Gastroesophageal sphincter (tissue), 4 donors: ENCODE data around the gene RNLS. TPM values are rescaled to one million over a fixed set of nuclear protein-coding genes. Genes with fewer than 3 reads are reported as not detected.

Experiments
- ATAC-seq: fragments of 150-250 bp; one replicate; pipeline ENCODE4 v1.9.1; 2016; ENCODE audit warnings: mild to moderate bottlenecking, moderate library complexity
- H3K27ac ChIP-seq, 4 donors: fragments of 200-600 bp; sonication (generic) in 3 of 4; 1 replicate in 3 of 4; 2 replicates in 1 of 4; pipeline ENCODE4 v1.5.1; 2016 to 2019
- H3K27me3 ChIP-seq: fragments of 200-600 bp; sonication (generic); one replicate; pipeline ENCODE4 v1.5.1; 2019
- H3K36me3 ChIP-seq, 2 donors: fragments of 200-600 bp; sonication (generic); one replicate each; pipeline ENCODE4 v1.5.1; 2019; ENCODE audit warnings: control low read depth in 1 of 2
- H3K4me1 ChIP-seq, 3 donors: fragments of 200-600 bp; sonication (generic); 1 replicate in 2 of 3; 2 replicates in 1 of 3; pipeline ENCODE4 v1.5.1; 2016 to 2019; ENCODE audit warnings: control low read depth in 2 of 3
- H3K4me3 ChIP-seq, 2 donors: fragments of 200-600 bp; sonication (generic); one replicate each; pipeline ENCODE4 v1.5.1; 2019; ENCODE audit warnings: mild to moderate bottlenecking in 1 of 2, moderate library complexity in 1 of 2
- H3K9me3 ChIP-seq, 3 donors: fragments of 200-600 bp; sonication (generic); one replicate each; pipeline ENCODE4 v1.5.1; 2017 to 2019; ENCODE audit warnings: control low read depth in 2 of 3
- EP300 ChIP-seq: sonication (generic); formaldehyde crosslinking; IDR thresholded peaks from one replicate; pipeline ENCODE4 v1.6.1; 2017; ENCODE audit warnings: antibody characterized with exemption, mild to moderate bottlenecking
- POLR2A ChIP-seq, 2 donors: fragments of 450-650 bp; IDR thresholded peaks; one replicate each; pipeline ENCODE4 v1.6.1; 2017; ENCODE audit warnings: antibody characterized with exemption in 2 of 2, mild to moderate bottlenecking in 2 of 2, moderate library complexity in 1 of 2
- POLR2AphosphoS5 ChIP-seq: sonication (generic); formaldehyde crosslinking; IDR thresholded peaks from one replicate; pipeline ENCODE4 v1.6.1; 2017; ENCODE audit warnings: antibody characterized with exemption
- WGBS, 2 donors: methylation state at CpG; one replicate each; pipeline ENCODE4 v1.1.5; 2018; ENCODE audit warnings: low coverage in 1 of 2; 5-methylcytosine and 5-hydroxymethylcytosine counted together
- total RNA-seq, 4 donors: library from RNA; depleted of rRNA; stranded (reverse); fragments of >200 nt; gene quantifications; one replicate each; pipeline ENCODE4 v1.1.0, GENCODE V29; 2016
- TF ChIP-seq, protein P1 (sequence below), 4 experiments: fragments of 200-600 bp in 2 of 4; fragments of 450-650 bp in 2 of 4; sonication (generic) in 1 of 4; IDR thresholded peaks; one replicate each; pipeline ENCODE4 v1.5.1; 2017 to 2019; ENCODE audit warnings: antibody characterized with exemption in 4 of 4, mild to moderate bottlenecking in 2 of 4, moderate library complexity in 2 of 4

Gene RNLS
- total RNA-seq, 4 donors from 2014 or later = 9.4 to 25.1 (median 15.3) TPM

DNA sequence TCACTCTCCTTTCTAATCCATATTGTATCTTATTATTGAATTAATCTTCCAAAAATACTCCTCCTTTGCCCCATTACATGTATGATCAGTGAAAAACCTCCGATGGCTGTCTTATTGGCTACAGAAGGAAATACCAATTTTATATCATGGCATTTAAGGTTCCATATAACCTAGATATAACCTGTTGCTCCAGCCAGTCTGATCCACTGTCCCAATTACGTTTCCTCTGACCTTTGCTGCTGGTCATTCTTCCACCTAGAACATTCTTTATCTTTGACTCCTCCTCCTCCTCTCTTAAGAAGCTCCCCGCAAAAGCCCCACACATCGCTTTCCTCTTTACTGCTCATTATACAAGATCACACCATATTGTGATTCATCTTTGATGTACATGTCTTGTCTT lies 161.5 kb downstream of the RNLS start:
- no peak overlapping the region for H3K27ac ChIP-seq
- TF ChIP-seq POLR2A (IDR thresholded peaks at IDR 0.05) (no peak), POLR2AphosphoS5 (no peak), EP300 (no peak)
- TF ChIP-seq, protein P1, sequence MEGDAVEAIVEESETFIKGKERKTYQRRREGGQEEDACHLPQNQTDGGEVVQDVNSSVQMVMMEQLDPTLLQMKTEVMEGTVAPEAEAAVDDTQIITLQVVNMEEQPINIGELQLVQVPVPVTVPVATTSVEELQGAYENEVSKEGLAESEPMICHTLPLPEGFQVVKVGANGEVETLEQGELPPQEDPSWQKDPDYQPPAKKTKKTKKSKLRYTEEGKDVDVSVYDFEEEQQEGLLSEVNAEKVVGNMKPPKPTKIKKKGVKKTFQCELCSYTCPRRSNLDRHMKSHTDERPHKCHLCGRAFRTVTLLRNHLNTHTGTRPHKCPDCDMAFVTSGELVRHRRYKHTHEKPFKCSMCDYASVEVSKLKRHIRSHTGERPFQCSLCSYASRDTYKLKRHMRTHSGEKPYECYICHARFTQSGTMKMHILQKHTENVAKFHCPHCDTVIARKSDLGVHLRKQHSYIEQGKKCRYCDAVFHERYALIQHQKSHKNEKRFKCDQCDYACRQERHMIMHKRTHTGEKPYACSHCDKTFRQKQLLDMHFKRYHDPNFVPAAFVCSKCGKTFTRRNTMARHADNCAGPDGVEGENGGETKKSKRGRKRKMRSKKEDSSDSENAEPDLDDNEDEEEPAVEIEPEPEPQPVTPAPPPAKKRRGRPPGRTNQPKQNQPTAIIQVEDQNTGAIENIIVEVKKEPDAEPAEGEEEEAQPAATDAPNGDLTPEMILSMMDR (IDR thresholded peaks at IDR 0.05) = no peak
- peaks cover 0 to 4% (median 0%) of the 10 kb centered on the region in 3 donors for H3K4me1 ChIP-seq
- H3K4me3 ChIP-seq = no peak overlapping the region
- ATAC-seq = no peak
- no peaks in the 10 kb centered on the region for H3K27me3 ChIP-seq
- 93 to 97% methylated on average over 4 of the region's 4 CpGs for whole genome bisulfite sequencing, 2 donors
- no peaks in the 10 kb centered on the region for H3K9me3 ChIP-seq
- no peaks in the 10 kb centered on the region for H3K36me3 ChIP-seq

DNA sequence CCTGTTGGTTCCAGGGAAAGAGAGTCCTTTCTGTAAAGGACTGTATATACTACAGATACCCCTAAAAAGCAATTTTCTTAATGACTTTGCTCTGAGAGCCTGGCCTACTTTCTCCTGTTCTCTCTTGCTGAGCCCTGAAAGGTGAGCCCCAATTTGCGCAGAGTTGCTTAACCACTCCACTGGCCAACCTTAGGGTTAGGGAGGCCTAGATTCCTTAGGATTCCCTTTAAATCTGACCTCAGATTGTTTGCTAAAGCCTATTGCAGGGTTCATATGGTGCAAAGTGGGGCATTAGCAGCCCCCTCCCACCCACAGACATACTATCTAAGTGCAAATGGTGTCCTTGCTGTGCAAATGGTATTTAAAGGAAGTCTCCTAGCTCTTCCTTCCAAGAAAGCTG lies 164.2 kb downstream of the RNLS start:
- Histone ChIP-seq H3K4me1 (peaks cover 0 to 4% (median 0%) of the 10 kb centered on the region in 3 donors), H3K9me3 (no peaks in the 10 kb centered on the region), H3K27me3 (no peaks in the 10 kb centered on the region), H3K27ac (no peak overlapping the region), H3K36me3 (no peaks in the 10 kb centered on the region), H3K4me3 (no peak overlapping the region)
- ATAC-seq = no peak
- WGBS, 2 donors = 100% methylated on average over 1 of the region's 1 CpG
- TF ChIP-seq POLR2A (IDR thresholded peaks at IDR 0.05) = no peak
- TF ChIP-seq, protein P1 (IDR thresholded peaks at IDR 0.05) = no peak
- no peak for TF ChIP-seq EP300

DNA sequence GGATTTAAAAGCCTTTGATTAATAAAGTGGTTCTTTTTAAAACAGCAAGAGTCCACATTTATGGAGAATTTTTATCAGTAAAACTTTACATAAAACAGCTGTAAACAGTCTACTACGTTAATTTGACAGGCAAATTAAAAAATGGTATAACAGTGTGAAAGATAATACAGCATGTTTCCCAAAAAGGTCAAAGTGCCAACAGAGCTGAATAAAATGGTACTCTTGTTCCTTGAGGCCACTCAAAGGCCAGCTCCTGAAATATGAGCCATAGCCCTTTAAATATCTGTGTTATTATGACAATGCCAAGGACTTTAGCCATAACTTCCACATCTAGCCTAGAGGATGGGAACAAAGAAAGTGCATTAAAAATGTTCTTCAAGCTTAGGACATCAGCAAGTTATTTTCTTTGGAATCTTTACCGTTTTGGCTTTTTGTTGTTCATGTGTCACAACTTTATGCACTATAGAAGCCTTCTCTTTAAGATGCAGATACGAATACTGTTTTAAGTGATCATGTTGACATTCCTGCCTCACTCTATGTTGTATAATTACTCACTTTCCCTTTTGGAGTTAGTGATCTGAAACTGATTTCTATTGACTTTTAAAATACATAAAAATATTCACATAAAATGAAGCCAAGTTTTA lies 165.6 kb downstream of the RNLS start:
- Histone ChIP-seq H3K36me3 (no peaks in the 10 kb centered on the region), H3K9me3 (no peaks in the 10 kb centered on the region), H3K27ac (no peak overlapping the region), H3K4me3 (no peak overlapping the region), H3K27me3 (no peaks in the 10 kb centered on the region), H3K4me1 (peaks cover 0 to 4% (median 0%) of the 10 kb centered on the region in 3 donors)
- TF ChIP-seq POLR2A (IDR thresholded peaks at IDR 0.05) (no peak), POLR2AphosphoS5 (no peak), EP300 (no peak)
- TF ChIP-seq, protein P1 (IDR thresholded peaks at IDR 0.05) = no peak
- WGBS, 2 donors = 8 to 13% methylated on average over 3 of the region's 3 CpGs
- no peak for ATAC-seq

DNA sequence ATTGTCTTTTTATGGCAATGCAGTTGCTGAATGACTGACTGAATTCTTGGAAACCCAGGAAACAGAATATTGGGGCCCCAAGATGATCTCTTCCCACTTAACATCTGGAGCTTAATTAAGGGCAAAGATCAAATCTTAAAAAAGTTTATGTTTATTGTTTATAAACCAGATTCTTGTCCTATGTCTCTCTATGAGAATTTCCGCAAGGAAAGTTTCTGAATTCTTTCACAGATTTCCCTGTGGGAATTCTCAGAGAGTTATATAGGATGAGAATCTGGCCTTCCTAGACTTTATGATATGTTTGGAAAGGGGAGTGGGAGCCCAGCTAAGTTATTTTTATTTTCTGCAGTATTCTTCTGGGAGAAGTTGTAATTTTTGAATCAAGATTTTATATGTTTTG lies 166.3 kb downstream of the RNLS start:
- TF ChIP-seq POLR2A (IDR thresholded peaks at IDR 0.05) (no peak), POLR2AphosphoS5 (no peak), EP300 (no peak)
- TF ChIP-seq, protein P1 (IDR thresholded peaks at IDR 0.05) = no peak
- ATAC-seq = no peak
- 93 to 100% methylated on average over 1 of the region's 1 CpG for WGBS, 2 donors
- H3K27me3 ChIP-seq = no peaks in the 10 kb centered on the region
- no peaks in the 10 kb centered on the region for H3K9me3 ChIP-seq
- H3K27ac ChIP-seq = no peak overlapping the region
- H3K36me3 ChIP-seq = no peaks in the 10 kb centered on the region
- no peak overlapping the region for H3K4me3 ChIP-seq
- peaks cover 0 to 4% (median 0%) of the 10 kb centered on the region in 3 donors for H3K4me1 ChIP-seq

DNA sequence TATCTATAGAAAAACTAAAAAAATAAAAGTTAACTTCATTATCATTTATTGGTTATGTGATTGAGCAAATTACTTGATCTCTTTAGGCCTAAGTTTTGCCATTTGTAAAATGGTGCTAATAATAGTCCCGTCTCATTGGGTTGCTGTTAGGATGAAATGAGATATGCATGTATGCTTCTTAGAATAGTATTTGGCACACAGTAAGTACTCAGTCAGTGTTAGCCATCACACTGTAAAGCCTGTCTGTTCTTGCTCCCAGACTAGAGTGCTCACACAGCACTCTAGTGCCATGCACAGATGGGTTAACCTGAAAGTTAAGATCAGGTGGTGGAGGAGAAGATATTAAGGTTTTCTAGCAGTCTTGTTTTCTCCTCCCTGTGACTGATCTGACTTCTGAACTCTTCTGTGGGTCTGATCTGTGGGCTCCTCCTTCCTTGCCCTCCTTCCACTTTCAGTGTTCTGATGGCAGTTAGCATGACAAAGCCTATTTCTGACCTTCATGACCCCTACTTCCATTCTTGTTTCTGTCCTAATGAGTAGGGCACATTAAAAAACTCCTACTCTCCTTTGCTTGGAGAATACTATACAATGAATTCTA lies 167.5 kb downstream of the RNLS start:
- Histone ChIP-seq H3K27ac (no peak overlapping the region), H3K4me3 (no peak overlapping the region), H3K4me1 (peaks cover 0 to 4% (median 0%) of the 10 kb centered on the region in 3 donors), H3K36me3 (no peaks in the 10 kb centered on the region), H3K27me3 (no peaks in the 10 kb centered on the region), H3K9me3 (no peaks in the 10 kb centered on the region)
- whole genome bisulfite sequencing, 2 donors = 92 to 100% methylated on average over 1 of the region's 1 CpG
- TF ChIP-seq POLR2AphosphoS5 = no peak
- no peak for ATAC-seq
